GM18861 (cell line): Measurements from ENCODE around the gene ADAMTS13.
"Not testable (repeated sequence)": the region's sequence is repeated elsewhere in the genome, so short reads cannot be mapped to it uniquely, and the experiment has no call there.

ENCODE experiments used
- ATAC-seq: cut with Tn5 transposase; IDR thresholded peaks from one replicate; pipeline ENCODE4 v1.9.1; 2021; ENCODE audit not compliant: unreplicated experiment

The ADAMTS13 gene

GRCh38 chr9:133421615-133422542 is at the start of gene ADAMTS13:
Gene ADAMTS13 (plus strand): TSS chr9:133422367. CDS start chr9:133422444, 77 bp downstream.
- no peak for ATAC-seq

- no peak for ATAC-seq
Observed at GRCh38 chr9:133374612-133375115, 47.5 kb upstream of the ADAMTS13 start.

- ATAC-seq: no peak
Observed at GRCh38 chr9:133375116-133375723, 46.9 kb upstream of the ADAMTS13 start.

- peak; percentile 85 for ATAC-seq
Observed at GRCh38 chr9:133375724-133376654, 46.2 kb upstream of the ADAMTS13 start, which contains the start of the genes STKLD1 and SURF4. Gene STKLD1 (plus strand): TSS chr9:133376366. CDS start chr9:133376474, 108 bp downstream. Gene SURF4 (minus strand): TSS chr9:133376060. CDS start chr9:133375969, 91 bp downstream.

GRCh38 chr9:133377280-133377679 is 44.9 kb upstream of the ADAMTS13 start:
- ATAC-seq: not testable (repeated sequence)

GRCh38 chr9:133377721-133378216 is 44.4 kb upstream of the ADAMTS13 start:
- no peak for ATAC-seq

GRCh38 chr9:133378408-133378962 is 43.7 kb upstream of the ADAMTS13 start:
- ATAC-seq: no peak

- ATAC-seq: no peak
Observed at GRCh38 chr9:133379153-133380086, 42.7 kb upstream of the ADAMTS13 start.

- no peak for ATAC-seq
Observed at GRCh38 chr9:133380734-133381133, 41.4 kb upstream of the ADAMTS13 start.

- no peak for ATAC-seq
Observed at GRCh38 chr9:133382507-133383141, 39.5 kb upstream of the ADAMTS13 start.

- no peak for ATAC-seq
Observed at GRCh38 chr9:133383438-133383837, 38.7 kb upstream of the ADAMTS13 start.

- no peak for ATAC-seq
Observed at GRCh38 chr9:133384736-133385321, 37.3 kb upstream of the ADAMTS13 start.

- ATAC-seq: no peak
Observed at GRCh38 chr9:133385452-133385851, 36.7 kb upstream of the ADAMTS13 start.

- ATAC-seq: no peak
Observed at GRCh38 chr9:133386338-133386737, 35.8 kb upstream of the ADAMTS13 start.

- ATAC-seq: no peak
Observed at GRCh38 chr9:133387680-133388079, 34.5 kb upstream of the ADAMTS13 start.

- ATAC-seq: no peak
Observed at GRCh38 chr9:133389025-133389557, 33.1 kb upstream of the ADAMTS13 start.

- no peak for ATAC-seq
Observed at GRCh38 chr9:133389562-133389961, 32.6 kb upstream of the ADAMTS13 start.

- ATAC-seq: no peak
Observed at GRCh38 chr9:133390713-133391112, 31.5 kb upstream of the ADAMTS13 start.
